Measurements from ENCODE around the gene BMPER. TPM values are rescaled to one million over a fixed set of nuclear protein-coding genes. Genes with fewer than 3 reads are reported as not detected.

The BMPER gene
- total RNA-seq, 1 donor from 2014 or later: 0.26 TPM

DNA sequence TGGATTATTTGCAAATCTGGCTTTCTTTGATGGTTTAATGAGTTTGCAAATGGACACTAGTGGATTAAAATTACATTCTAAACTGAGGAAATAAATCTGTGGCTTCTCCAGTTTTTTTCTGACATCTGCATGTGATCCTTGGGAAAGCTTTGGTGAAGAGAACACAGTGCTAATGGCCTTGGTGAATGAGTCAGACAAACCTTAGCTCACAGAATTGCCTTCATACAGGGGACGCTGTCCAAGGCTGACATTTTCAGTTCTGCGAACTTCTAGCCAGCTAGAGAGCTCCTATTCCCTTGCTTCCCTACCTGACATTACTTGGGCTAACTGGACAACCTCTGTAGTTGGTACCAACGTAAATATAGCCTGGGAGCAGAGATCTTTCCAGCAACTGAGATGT is 21.2 kb downstream of the BMPER start:
- FAIRE-seq (no peak), DNase-seq (ENCODE audit: low read depth) (no peak)
- TF ChIP-seq, protein P1, sequence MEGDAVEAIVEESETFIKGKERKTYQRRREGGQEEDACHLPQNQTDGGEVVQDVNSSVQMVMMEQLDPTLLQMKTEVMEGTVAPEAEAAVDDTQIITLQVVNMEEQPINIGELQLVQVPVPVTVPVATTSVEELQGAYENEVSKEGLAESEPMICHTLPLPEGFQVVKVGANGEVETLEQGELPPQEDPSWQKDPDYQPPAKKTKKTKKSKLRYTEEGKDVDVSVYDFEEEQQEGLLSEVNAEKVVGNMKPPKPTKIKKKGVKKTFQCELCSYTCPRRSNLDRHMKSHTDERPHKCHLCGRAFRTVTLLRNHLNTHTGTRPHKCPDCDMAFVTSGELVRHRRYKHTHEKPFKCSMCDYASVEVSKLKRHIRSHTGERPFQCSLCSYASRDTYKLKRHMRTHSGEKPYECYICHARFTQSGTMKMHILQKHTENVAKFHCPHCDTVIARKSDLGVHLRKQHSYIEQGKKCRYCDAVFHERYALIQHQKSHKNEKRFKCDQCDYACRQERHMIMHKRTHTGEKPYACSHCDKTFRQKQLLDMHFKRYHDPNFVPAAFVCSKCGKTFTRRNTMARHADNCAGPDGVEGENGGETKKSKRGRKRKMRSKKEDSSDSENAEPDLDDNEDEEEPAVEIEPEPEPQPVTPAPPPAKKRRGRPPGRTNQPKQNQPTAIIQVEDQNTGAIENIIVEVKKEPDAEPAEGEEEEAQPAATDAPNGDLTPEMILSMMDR (IDR thresholded peaks at IDR 0.05; ENCODE audit: insufficient read depth, low read length, severe bottlenecking): no peak

DNA sequence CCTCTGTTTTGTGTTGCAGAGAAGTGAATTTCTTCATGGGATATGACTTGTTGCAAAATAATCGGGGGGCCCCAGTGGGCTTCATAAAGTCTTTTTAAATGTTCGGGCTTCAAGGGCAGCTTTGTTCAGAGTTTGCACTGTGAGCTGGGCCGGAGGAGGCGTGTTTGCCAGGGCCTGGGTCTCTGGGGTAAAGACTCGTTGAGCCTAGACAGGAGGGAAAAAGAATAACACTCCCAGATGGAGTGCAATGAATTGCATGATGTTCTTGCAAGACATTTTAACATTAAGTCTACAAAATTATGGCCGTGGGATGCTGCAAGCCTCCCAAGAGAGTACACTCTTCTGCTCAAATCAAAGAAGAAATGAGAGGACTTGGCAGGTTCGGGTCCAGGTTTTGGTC is 23.6 kb downstream of the BMPER start:
- no peaks in the 10 kb centered on the region for H3K27me3 ChIP-seq (ENCODE audit: control insufficient read depth, insufficient read depth, low read length)

More for the DNA sequence above, 21.2 kb downstream of the BMPER start:
- Histone ChIP-seq H3K36me3 (ENCODE audit: control insufficient read depth, insufficient read depth, low read length) (no peaks in the 10 kb centered on the region), H3K27me3 (ENCODE audit: control insufficient read depth, insufficient read depth, low read length) (no peaks in the 10 kb centered on the region), H3K4me3 (ENCODE audit: low read depth, low read length) (no peak overlapping the region)

DNA sequence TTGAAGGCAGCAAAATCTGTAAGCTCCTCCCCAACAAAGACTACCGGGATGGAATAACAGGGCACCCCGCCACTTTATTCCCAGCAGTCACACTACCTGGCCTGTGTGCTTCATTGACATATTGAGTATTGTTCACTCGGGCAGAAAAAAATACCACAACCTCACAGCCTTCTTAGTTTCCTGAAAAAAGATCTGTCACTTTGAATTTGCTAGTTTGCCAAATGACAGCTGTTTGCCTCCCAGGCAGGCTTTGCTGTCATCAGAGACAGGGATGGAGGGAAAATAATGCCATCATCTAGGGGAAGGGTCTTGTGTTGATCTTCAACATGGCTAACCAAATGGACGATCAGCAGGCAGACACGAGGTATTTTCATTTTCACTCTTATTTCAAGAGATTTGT is 26.9 kb downstream of the BMPER start:
- Histone ChIP-seq H3K27me3 (ENCODE audit: control insufficient read depth, insufficient read depth, low read length) (no peaks in the 10 kb centered on the region), H3K36me3 (ENCODE audit: control insufficient read depth, insufficient read depth, low read length) (no peaks in the 10 kb centered on the region), H3K4me3 (ENCODE audit: low read depth, low read length) (no peak overlapping the region)
- FAIRE-seq (no peak), DNase-seq (ENCODE audit: low read depth) (no peak)
- TF ChIP-seq, protein P1 (IDR thresholded peaks at IDR 0.05; ENCODE audit: insufficient read depth, low read length, severe bottlenecking): no peak

More for the DNA sequence above, 23.6 kb downstream of the BMPER start:
- H3K36me3 ChIP-seq (ENCODE audit: control insufficient read depth, insufficient read depth, low read length): no peaks in the 10 kb centered on the region
- no peak for DNase-seq (ENCODE audit: low read depth)
- no peak overlapping the region for H3K4me3 ChIP-seq (ENCODE audit: low read depth, low read length)
- no peak for FAIRE-seq
- TF ChIP-seq, protein P1 (IDR thresholded peaks at IDR 0.05; ENCODE audit: insufficient read depth, low read length, severe bottlenecking): no peak

DNA sequence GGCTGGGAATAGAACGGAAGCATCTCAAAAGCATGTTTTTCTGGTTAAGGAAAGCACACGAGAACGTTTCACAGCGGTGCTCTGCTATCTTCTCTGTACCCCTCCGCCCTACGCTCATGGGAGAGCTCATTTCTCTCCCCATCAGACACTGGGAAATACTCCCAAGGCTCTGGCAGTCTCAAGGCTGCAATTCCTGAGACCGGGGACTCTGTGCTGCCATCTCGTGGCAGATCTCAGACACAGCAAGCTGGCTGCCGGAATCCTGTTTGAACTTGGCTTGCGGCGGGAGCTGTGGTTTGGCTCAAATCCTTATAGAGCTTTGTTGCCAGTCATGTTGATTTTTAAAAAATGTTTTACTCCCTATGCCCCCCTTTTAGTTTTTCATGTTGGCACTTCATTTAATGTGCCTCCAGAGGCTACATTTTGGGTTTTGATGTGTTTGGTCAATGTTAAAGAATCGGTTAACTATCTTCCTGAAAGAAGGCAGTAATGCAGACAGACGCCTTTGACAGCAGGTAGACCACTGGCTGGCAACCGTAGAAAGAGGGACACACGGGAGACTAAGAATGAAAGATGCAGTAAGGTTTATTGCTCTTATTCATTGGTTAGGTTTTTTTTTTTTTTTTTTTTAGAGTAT is 27.6 kb downstream of the BMPER start:
- Histone ChIP-seq H3K4me3 (ENCODE audit: low read depth, low read length) (no peak overlapping the region), H3K27me3 (ENCODE audit: control insufficient read depth, insufficient read depth, low read length) (no peaks in the 10 kb centered on the region), H3K36me3 (ENCODE audit: control insufficient read depth, insufficient read depth, low read length) (no peaks in the 10 kb centered on the region)
- TF ChIP-seq, protein P1 (IDR thresholded peaks at IDR 0.05; ENCODE audit: insufficient read depth, low read length, severe bottlenecking): peak; percentile 95
- FAIRE-seq (peak; percentile 18), DNase-seq (ENCODE audit: low read depth) (peak; percentile 82)

DNA sequence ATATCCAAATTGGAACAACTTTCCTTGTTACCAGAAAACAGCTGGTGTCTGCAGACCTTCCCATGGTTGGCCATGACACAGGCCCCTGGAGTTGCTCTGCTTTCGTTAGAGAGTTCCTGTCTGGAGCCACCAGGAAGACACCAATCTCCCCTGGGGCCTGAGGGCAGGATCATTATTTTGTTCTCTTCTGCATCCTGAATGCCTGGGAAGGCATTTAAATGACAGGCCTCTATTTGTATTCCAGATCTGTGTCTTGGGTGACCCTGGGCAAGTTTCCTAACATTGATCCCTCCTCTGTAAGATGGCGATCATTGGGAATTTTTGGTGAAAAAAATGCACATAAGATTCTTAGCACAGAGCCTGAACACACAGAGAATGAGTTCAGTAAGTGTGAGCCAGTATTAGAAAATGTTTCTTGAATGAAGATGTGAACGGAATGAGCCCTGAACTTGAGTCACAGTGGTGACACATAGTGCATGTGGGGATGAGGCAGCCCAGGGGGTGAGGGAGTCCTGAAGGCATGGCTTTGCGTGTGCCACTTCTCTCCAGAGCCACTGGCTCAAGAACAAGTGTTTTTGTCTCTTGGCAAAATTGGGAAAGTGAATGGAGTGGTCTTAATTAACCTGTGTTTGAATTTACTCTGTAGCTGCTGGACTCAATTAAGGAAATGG is 28.4 kb downstream of the BMPER start:
- Histone ChIP-seq H3K4me3 (ENCODE audit: low read depth, low read length) (no peak overlapping the region), H3K36me3 (ENCODE audit: control insufficient read depth, insufficient read depth, low read length) (no peaks in the 10 kb centered on the region), H3K27me3 (ENCODE audit: control insufficient read depth, insufficient read depth, low read length) (no peaks in the 10 kb centered on the region)
- TF ChIP-seq, protein P1 (IDR thresholded peaks at IDR 0.05; ENCODE audit: insufficient read depth, low read length, severe bottlenecking): no peak
- DNase-seq (ENCODE audit: low read depth) (peak; percentile 93), FAIRE-seq (no peak)

Data from bronchial epithelial cell (primary cell).